Measurements from ENCODE around the gene TIAM2. TPM values are rescaled to one million over a fixed set of nuclear protein-coding genes. Genes with fewer than 3 reads are reported as not detected.

The TIAM2 gene
- total RNA-seq, 1 experiment from 2014 or later, result 9.1 TPM

- CTCF ChIA-PET, result no interaction called here
Measured at GRCh38 chr6:155284775-155285174, 289.7 kb downstream of the TIAM2 start.

GRCh38 chr6:155287762-155288161 is 292.6 kb downstream of the TIAM2 start:
- Histone ChIP-seq H3K9me3 (ENCODE audit: low read depth, low read length, poor library complexity, severe bottlenecking) (no peaks in the 10 kb centered on the region), H3K36me3 (ENCODE audit: insufficient read depth, low read length, poor library complexity, severe bottlenecking) (peaks cover 43% of the 10 kb centered on the region), H3K27ac (ENCODE audit: low read depth, low read length, poor library complexity, severe bottlenecking) (no peak overlapping the region), H3K4me1 (ENCODE audit: insufficient read depth, low read length, poor library complexity, severe bottlenecking) (peaks cover 13% of the 10 kb centered on the region), H3K4me3 (ENCODE audit: low read depth, low read length, poor library complexity, severe bottlenecking) (no peak overlapping the region), H3K27me3 (replicated peaks; ENCODE audit: insufficient read depth, low read depth, low read length, poor library complexity) (no peaks in the 10 kb centered on the region)
- intact Hi-C loops (cut with micrococcal nuclease; ENCODE audit: unreplicated experiment), result no loop called here
- CTCF ChIA-PET, result no interaction called here
- POLR2A ChIA-PET (ENCODE audit: low non-redundant PET), result no interaction called here
- no peak for TF ChIP-seq CTCF (conservative IDR thresholded peaks at IDR 0.05; ENCODE audit: low read depth, low read length)
- TF ChIP-seq EZH2 (IDR thresholded peaks at IDR 0.05; ENCODE audit: borderline replicate concordance, low read depth, low read length, poor library complexity, severe bottlenecking), result no peak
- BruUV-seq (replicated peaks), result no TSS peak
- no peak for DNase-seq (ENCODE audit: low spot score)

More at GRCh38 chr6:155284775-155285174, 289.7 kb downstream of the TIAM2 start:
- Histone ChIP-seq H3K36me3 (ENCODE audit: insufficient read depth, low read length, poor library complexity, severe bottlenecking) (peaks cover 46% of the 10 kb centered on the region), H3K27me3 (replicated peaks; ENCODE audit: insufficient read depth, low read depth, low read length, poor library complexity) (no peaks in the 10 kb centered on the region), H3K4me3 (ENCODE audit: low read depth, low read length, poor library complexity, severe bottlenecking) (no peak overlapping the region), H3K27ac (ENCODE audit: low read depth, low read length, poor library complexity, severe bottlenecking) (no peak overlapping the region), H3K4me1 (ENCODE audit: insufficient read depth, low read length, poor library complexity, severe bottlenecking) (no peaks in the 10 kb centered on the region), H3K9me3 (ENCODE audit: low read depth, low read length, poor library complexity, severe bottlenecking) (no peaks in the 10 kb centered on the region)
- intact Hi-C loops (cut with micrococcal nuclease; ENCODE audit: unreplicated experiment), result no loop called here
- TF ChIP-seq CTCF (conservative IDR thresholded peaks at IDR 0.05; ENCODE audit: low read depth, low read length) (no peak), EZH2 (IDR thresholded peaks at IDR 0.05; ENCODE audit: borderline replicate concordance, low read depth, low read length, poor library complexity, severe bottlenecking) (no peak)
- no peak for DNase-seq (ENCODE audit: low spot score)
- BruUV-seq (replicated peaks), result no TSS peak
- POLR2A ChIA-PET (ENCODE audit: low non-redundant PET), result no interaction called here

- ChIA-PET CTCF (no interaction called here), POLR2A (ENCODE audit: low non-redundant PET) (no interaction called here)
- H3K9me3 ChIP-seq (ENCODE audit: low read depth, low read length, poor library complexity, severe bottlenecking), result no peaks in the 10 kb centered on the region
- TF ChIP-seq CTCF (conservative IDR thresholded peaks at IDR 0.05; ENCODE audit: low read depth, low read length) (no peak), EZH2 (IDR thresholded peaks at IDR 0.05; ENCODE audit: borderline replicate concordance, low read depth, low read length, poor library complexity, severe bottlenecking) (no peak)
- no peak overlapping the region for H3K4me3 ChIP-seq (ENCODE audit: low read depth, low read length, poor library complexity, severe bottlenecking)
- peaks cover 13% of the 10 kb centered on the region for H3K4me1 ChIP-seq (ENCODE audit: insufficient read depth, low read length, poor library complexity, severe bottlenecking)
- H3K27me3 ChIP-seq (replicated peaks; ENCODE audit: insufficient read depth, low read depth, low read length, poor library complexity), result no peaks in the 10 kb centered on the region
- H3K27ac ChIP-seq (ENCODE audit: low read depth, low read length, poor library complexity, severe bottlenecking), result no peak overlapping the region
- H3K36me3 ChIP-seq (ENCODE audit: insufficient read depth, low read length, poor library complexity, severe bottlenecking), result peaks cover 22% of the 10 kb centered on the region
- BruUV-seq (replicated peaks), result no TSS peak
- intact Hi-C loops (cut with micrococcal nuclease; ENCODE audit: unreplicated experiment), result no loop called here
- no peak for DNase-seq (ENCODE audit: low spot score)
Measured at GRCh38 chr6:155290491-155290890, 295.4 kb downstream of the TIAM2 start.

Data from A673 (cell line).